BE2C (cell line): Measurements from ENCODE around the gene TTC6.

ENCODE experiments used
- DNase-seq: peaks from one replicate; pipeline ENCODE4 v3.0.0-alpha.2; 2020
- H3K27me3 ChIP-seq: fragments of 250-450 bp; sonication (Bioruptor Pico); 2 replicates; pipeline ENCODE4 v1.5.1; 2020; ENCODE audit warnings: mild to moderate bottlenecking
- H3K36me3 ChIP-seq: fragments of 250-450 bp; sonication (Bioruptor Pico); 2 replicates; pipeline ENCODE4 v1.5.1; 2020; ENCODE audit warnings: mild to moderate bottlenecking
- H3K4me1 ChIP-seq: fragments of 250-450 bp; sonication (Bioruptor Pico); 2 replicates; pipeline ENCODE4 v1.5.1; 2020
- H3K4me3 ChIP-seq: 2 replicates; pipeline ENCODE4 v1.5.1; 2011; ENCODE audit warnings: low read depth, low read length
- H3K9me3 ChIP-seq: fragments of 250-450 bp; sonication (Bioruptor Pico); 2 replicates; pipeline ENCODE4 v1.5.1; 2020
- TF ChIP-seq, protein P1 (sequence below): IDR thresholded peaks from 2 replicates; pipeline ENCODE4 v1.5.1; 2012; ENCODE audit warnings: mild to moderate bottlenecking, low read depth, low read length

TTC6 gene

DNA sequence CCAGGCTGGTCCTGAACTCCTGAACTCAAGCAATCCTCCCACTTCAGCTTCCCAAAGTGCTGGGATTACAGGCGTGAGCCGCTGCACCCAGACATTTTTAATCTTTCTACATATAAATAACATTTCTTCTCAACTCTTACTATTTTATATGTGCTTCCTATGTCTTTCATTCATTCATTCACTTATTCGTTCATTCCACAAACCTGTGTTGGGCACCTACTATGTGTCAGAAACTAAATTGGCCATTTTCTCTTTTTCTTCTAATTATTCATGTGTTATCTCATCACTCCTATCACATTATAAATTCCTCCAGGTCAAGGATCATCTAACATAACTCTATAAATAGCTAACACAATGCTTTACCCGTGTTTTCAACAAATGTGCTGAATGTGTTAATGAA lies 24.0 kb upstream of the TTC6 start:
- Histone ChIP-seq H3K9me3 (no peaks in the 10 kb centered on the region), H3K4me3 (no peak overlapping the region), H3K27me3 (no peaks in the 10 kb centered on the region; the same call in 1 of the 2 replicates), H3K4me1 (no peaks in the 10 kb centered on the region), H3K36me3 (no peaks in the 10 kb centered on the region)
- no peak for DNase-seq
- TF ChIP-seq, protein P1, sequence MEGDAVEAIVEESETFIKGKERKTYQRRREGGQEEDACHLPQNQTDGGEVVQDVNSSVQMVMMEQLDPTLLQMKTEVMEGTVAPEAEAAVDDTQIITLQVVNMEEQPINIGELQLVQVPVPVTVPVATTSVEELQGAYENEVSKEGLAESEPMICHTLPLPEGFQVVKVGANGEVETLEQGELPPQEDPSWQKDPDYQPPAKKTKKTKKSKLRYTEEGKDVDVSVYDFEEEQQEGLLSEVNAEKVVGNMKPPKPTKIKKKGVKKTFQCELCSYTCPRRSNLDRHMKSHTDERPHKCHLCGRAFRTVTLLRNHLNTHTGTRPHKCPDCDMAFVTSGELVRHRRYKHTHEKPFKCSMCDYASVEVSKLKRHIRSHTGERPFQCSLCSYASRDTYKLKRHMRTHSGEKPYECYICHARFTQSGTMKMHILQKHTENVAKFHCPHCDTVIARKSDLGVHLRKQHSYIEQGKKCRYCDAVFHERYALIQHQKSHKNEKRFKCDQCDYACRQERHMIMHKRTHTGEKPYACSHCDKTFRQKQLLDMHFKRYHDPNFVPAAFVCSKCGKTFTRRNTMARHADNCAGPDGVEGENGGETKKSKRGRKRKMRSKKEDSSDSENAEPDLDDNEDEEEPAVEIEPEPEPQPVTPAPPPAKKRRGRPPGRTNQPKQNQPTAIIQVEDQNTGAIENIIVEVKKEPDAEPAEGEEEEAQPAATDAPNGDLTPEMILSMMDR, result no peak

DNA sequence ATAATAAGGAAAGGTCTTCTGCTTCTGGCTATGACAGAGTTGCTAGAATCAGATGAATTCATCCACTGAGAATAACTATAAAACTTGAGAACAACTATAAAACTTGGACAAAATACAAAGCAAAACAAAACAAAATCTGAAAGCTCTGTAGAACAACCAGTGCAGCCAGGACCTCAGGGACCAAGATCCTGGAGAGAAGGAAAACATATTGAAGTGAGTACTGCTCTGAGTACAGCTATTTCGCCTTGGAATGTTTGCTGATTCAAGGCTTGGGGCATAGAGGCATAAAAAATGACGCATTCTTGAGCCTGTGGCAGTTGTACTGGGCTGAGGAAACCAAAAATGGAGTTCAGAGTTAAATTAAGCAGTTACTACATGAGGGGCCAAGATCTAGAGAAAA lies 22.1 kb upstream of the TTC6 start:
- Histone ChIP-seq H3K27me3 (no peaks in the 10 kb centered on the region; the same call in 1 of the 2 replicates), H3K9me3 (no peaks in the 10 kb centered on the region), H3K4me3 (no peak overlapping the region), H3K4me1 (no peaks in the 10 kb centered on the region), H3K36me3 (no peaks in the 10 kb centered on the region)
- DNase-seq, result no peak
- TF ChIP-seq, protein P1, result no peak

DNA sequence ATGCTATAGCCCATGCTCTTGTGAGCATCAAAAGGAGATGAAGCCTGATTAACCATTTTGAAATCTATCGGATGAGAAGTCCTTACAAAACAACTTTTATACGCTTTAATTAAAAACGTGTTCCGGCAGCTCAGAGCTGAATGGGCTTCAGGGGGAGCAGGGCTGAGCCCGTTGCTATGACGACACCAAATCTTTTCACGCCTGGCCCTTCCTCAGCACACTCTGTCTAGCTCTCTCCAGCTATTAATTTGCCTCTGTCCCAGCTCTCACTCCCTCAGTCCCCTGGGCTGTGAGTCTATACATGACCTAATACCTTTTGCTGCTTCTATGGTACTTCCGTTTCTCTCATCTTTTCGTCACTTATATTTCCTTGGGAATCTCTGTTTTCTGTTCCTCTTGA lies 16.2 kb upstream of the TTC6 start:
- Histone ChIP-seq H3K36me3 (no peaks in the 10 kb centered on the region), H3K9me3 (no peaks in the 10 kb centered on the region), H3K4me1 (no peaks in the 10 kb centered on the region), H3K27me3 (peaks cover 40% of the 10 kb centered on the region), H3K4me3 (no peak overlapping the region)
- DNase-seq, result no peak
- TF ChIP-seq, protein P1, result no peak

DNA sequence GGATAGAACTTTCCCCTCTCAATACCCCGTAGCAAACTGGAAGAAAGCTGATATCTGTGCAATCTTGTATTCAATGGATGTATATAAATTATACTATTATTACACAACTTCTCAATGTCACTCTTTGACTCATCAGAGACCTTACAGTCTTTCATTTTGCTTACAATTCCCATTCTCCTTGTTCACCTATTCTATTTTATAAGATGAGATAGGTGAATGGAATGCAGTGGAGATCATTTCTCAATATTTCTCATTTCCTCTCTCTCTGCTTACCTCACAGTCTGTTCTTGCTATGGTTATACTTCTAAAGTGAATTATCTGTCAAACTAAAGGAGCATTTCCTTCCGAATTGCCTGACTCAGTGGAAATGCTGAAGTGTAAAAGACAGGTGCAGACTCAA lies 15.3 kb upstream of the TTC6 start:
- Histone ChIP-seq H3K4me1 (no peaks in the 10 kb centered on the region), H3K27me3 (peaks cover 49% of the 10 kb centered on the region), H3K4me3 (no peak overlapping the region), H3K9me3 (no peaks in the 10 kb centered on the region), H3K36me3 (no peaks in the 10 kb centered on the region)
- no peak for DNase-seq
- TF ChIP-seq, protein P1, result no peak

DNA sequence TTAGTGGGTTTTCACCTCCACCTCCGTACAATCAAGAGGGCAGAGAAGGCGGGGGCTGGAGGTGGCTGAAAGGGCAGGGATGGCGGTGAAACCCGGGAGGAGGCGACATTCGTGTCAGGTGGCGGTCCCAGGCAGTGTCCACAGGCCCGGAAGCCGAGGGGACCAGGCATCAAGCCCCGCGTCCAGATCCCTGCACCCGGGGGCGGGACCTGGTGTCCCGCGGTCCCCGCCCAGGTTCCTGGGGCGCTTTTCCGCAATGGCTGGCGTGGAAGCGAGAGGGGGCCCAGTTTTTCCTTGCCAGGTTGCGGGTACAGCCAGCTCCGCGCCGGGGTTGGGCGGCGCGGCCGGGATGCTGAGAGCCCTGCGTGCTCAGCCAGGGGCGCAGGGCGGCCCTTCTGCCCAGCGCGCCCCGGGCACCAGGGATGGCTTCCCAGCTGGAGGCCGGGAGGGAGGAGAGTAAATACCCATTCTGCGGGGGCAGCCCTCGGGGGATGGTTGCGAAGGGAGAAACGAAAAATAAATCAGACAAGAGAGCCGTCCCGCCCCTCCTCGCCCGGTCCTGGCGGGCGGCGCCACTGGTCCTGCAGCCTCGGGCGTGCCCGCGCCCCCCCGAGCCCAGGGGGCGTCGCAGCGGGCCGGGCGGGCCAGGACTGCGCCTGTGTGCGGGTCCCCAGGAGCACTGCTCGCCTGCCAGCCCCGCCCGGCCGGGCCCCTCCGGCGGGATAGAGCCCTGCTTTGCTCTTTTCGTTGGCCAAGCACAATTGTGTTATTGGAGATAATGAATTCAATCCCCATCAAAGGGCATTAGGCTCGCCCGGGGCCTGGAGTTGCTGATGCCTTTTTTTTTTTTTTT lies 11.8 kb upstream of the TTC6 start:
- Histone ChIP-seq H3K9me3 (no peaks in the 10 kb centered on the region), H3K36me3 (no peaks in the 10 kb centered on the region), H3K27me3 (peaks cover 81% of the 10 kb centered on the region), H3K4me1 (no peaks in the 10 kb centered on the region), H3K4me3 (no peak overlapping the region)
- TF ChIP-seq, protein P1, result no peak
- DNase-seq, result no peak
